Measurements from ENCODE around the gene RHCG.

DNA sequence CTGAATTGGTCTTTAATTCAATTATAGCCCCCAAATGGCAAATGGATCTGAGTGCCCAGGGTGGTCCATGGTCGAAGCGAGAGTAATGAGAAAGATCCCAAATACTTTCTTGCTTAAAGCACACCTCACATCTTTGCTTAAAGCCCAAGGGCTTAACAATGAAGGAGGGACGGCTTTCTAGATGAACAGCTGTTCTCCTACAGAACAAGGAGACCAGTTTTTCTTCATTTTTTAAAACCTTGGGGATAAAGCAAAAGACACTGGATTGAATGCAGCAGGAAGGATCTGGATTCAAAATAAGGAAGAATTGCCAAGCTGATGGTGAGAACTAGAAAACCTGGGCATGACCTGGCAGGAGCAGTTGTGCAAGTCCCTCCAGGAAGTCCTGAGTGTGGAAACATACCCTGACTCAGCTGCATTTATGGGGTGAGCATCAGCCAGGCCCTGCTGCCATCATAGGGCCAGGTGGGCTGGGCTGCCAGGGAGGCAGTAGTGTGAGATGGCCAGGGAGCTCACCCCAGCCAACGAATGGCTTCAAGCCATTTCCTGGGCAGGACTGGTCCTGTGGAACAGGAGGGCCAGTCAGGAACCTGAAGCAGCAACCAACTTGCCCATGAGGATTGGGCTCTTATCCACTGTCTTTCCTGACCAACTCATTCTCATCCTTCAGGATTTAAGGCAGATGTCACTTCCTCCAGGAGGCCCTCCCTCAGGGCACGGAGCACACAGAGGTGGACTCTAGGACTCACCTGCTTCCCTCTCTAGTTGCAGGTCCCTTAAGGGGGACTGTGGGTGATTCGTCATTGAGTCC, 18.4 kb upstream of the RHCG start:
- TF ChIP-seq, protein P1, sequence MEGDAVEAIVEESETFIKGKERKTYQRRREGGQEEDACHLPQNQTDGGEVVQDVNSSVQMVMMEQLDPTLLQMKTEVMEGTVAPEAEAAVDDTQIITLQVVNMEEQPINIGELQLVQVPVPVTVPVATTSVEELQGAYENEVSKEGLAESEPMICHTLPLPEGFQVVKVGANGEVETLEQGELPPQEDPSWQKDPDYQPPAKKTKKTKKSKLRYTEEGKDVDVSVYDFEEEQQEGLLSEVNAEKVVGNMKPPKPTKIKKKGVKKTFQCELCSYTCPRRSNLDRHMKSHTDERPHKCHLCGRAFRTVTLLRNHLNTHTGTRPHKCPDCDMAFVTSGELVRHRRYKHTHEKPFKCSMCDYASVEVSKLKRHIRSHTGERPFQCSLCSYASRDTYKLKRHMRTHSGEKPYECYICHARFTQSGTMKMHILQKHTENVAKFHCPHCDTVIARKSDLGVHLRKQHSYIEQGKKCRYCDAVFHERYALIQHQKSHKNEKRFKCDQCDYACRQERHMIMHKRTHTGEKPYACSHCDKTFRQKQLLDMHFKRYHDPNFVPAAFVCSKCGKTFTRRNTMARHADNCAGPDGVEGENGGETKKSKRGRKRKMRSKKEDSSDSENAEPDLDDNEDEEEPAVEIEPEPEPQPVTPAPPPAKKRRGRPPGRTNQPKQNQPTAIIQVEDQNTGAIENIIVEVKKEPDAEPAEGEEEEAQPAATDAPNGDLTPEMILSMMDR (IDR thresholded peaks at IDR 0.05) = no peak
- no peak for TF ChIP-seq POLR2A (IDR thresholded peaks at IDR 0.05)

All from esophagus squamous epithelium (tissue), 4 donors.